HEK293 (cell line): ENCODE data around the gene BCAT1.

Source experiments
- CTCF ChIA-PET: fragments of 350-600 bp; formaldehyde crosslinking; extraction: SDS; loops from one replicate; lab custom pipeline; 2021; ENCODE audit warnings: antibody characterized with exemption; lab: Yijun Ruan, JAX
- POLR2A ChIA-PET: fragments of 300-600 bp; formaldehyde crosslinking; extraction: SDS; loops from one replicate; lab custom pipeline; 2020; ENCODE audit warnings: antibody characterized with exemption, inconsistent platforms; lab: Yijun Ruan, JAX
- H3K27ac ChIP-seq: fragments of 200-500 bp; sonication (Bioruptor generic); 2 replicates; pipeline ENCODE4 v1.5.1; 2014; ENCODE audit warnings: low read depth, low read length, control low read depth, inconsistent platforms; ENCODE audit errors: extremely low read depth
- H3K36me3 ChIP-seq, 2 experiments: fragments of 200-500 bp in 1 of 2; sonication (Bioruptor generic) in 1 of 2; 1 replicate in 1 of 2; 2 replicates in 1 of 2; pipeline ENCODE4 v1.5.1; 2014 to 2017; ENCODE audit warnings: inconsistent platforms in 2 of 2, low read length in 2 of 2; ENCODE audit not compliant: control insufficient read depth in 2 of 2, insufficient read depth in 1 of 2
- H3K4me1 ChIP-seq: fragments of 200-500 bp; sonication (Bioruptor generic); 2 replicates; pipeline ENCODE4 v1.5.1; 2014; ENCODE audit warnings: mild to moderate bottlenecking, low read length, inconsistent platforms; ENCODE audit not compliant: control insufficient read depth, insufficient read depth
- H3K4me3 ChIP-seq: 2 replicates; pipeline ENCODE4 v1.5.1; 2011; ENCODE audit warnings: low read depth, mild to moderate bottlenecking, control low read depth, low read length, moderate library complexity
- H3K9me3 ChIP-seq: fragments of 200-500 bp; sonication (Bioruptor generic); 2 replicates; pipeline ENCODE4 v1.5.1; 2014; ENCODE audit warnings: low read depth, low read length, inconsistent platforms; ENCODE audit not compliant: control insufficient read depth, insufficient read depth
- AEBP2 ChIP-seq: fragments of 450-650 bp; formaldehyde crosslinking; IDR thresholded peaks from 2 replicates; pipeline ENCODE4 v1.5.1; 2016; ENCODE audit warnings: missing biosample characterization, missing genetic modification characterization, borderline replicate concordance
- IKZF3 ChIP-seq: fragments of 450-650 bp; IDR thresholded peaks from 2 replicates; pipeline ENCODE4 v1.5.0; 2018; ENCODE audit warnings: missing biosample characterization, mild to moderate bottlenecking, missing genetic modification characterization, moderate library complexity
- KLF10 ChIP-seq: fragments of 450-650 bp; IDR thresholded peaks from 2 replicates; pipeline ENCODE4 v1.5.1; 2018; ENCODE audit warnings: missing biosample characterization, mild to moderate bottlenecking, missing genetic modification characterization
- PRDM1 ChIP-seq: fragments of 450-650 bp; formaldehyde crosslinking; IDR thresholded peaks from 2 replicates; pipeline ENCODE4; 2016; ENCODE audit warnings: missing biosample characterization, missing genetic modification characterization
- PRDM10 ChIP-seq: fragments of 450-650 bp; formaldehyde crosslinking; IDR thresholded peaks from 2 replicates; pipeline ENCODE4 v1.5.1; 2016; ENCODE audit warnings: missing biosample characterization, missing genetic modification characterization
- PRDM4 ChIP-seq: fragments of 450-650 bp; formaldehyde crosslinking; IDR thresholded peaks from 2 replicates; pipeline ENCODE4 v1.5.1; 2017; ENCODE audit warnings: missing biosample characterization, missing genetic modification characterization
- REPIN1 ChIP-seq: fragments of 450-650 bp; formaldehyde crosslinking; IDR thresholded peaks from 2 replicates; pipeline ENCODE4 v1.5.1; 2017; ENCODE audit warnings: missing biosample characterization, missing genetic modification characterization, low read depth
- SCRT2 ChIP-seq: fragments of 450-650 bp; formaldehyde crosslinking; IDR thresholded peaks from 2 replicates; pipeline ENCODE4 v1.5.1; 2016; ENCODE audit warnings: missing biosample characterization, missing genetic modification characterization
- ZBTB11 ChIP-seq: fragments of 450-650 bp; formaldehyde crosslinking; conservative IDR thresholded peaks from 2 replicates; pipeline ENCODE4 v1.5.1; 2016; ENCODE audit warnings: low read depth, missing biosample characterization, missing genetic modification characterization
- ZNF133 ChIP-seq: fragments of 450-650 bp; formaldehyde crosslinking; IDR thresholded peaks from 2 replicates; pipeline ENCODE4 v1.5.1; 2016; ENCODE audit warnings: missing biosample characterization, missing genetic modification characterization
- ZNF157 ChIP-seq: fragments of 450-650 bp; formaldehyde crosslinking; IDR thresholded peaks from 2 replicates; pipeline ENCODE4 v1.5.1; 2016; ENCODE audit warnings: missing biosample characterization, missing genetic modification characterization
- ZNF2 ChIP-seq: fragments of 450-650 bp; formaldehyde crosslinking; IDR thresholded peaks from 2 replicates; pipeline ENCODE4 v1.5.1; 2016; ENCODE audit warnings: missing biosample characterization, missing genetic modification characterization
- ZNF239 ChIP-seq: fragments of 450-650 bp; formaldehyde crosslinking; IDR thresholded peaks from 2 replicates; pipeline ENCODE4 v1.5.1; 2016; ENCODE audit warnings: missing biosample characterization, missing genetic modification characterization
- ZNF514 ChIP-seq: fragments of 450-650 bp; formaldehyde crosslinking; IDR thresholded peaks from 2 replicates; pipeline ENCODE4 v1.5.1; 2016; ENCODE audit warnings: missing biosample characterization, missing genetic modification characterization
- ZSCAN23 ChIP-seq: fragments of 450-650 bp; formaldehyde crosslinking; IDR thresholded peaks from 2 replicates; pipeline ENCODE4 v1.5.1; 2016; ENCODE audit warnings: missing biosample characterization, missing genetic modification characterization

The BCAT1 gene

GRCh38 chr12:24888813-24889212 lies 60.1 kb downstream of the BCAT1 start:
- ChIA-PET CTCF (interaction anchor here (0.6 kb wide), 1 partner anchor 60 kb away, joined by 4 read pairs; the partner anchor contains the start of gene BCAT1), POLR2A (no interaction called here)
- no peaks in the 10 kb centered on the region for H3K9me3 ChIP-seq
- no peaks in the 10 kb centered on the region for H3K36me3 ChIP-seq
- H3K4me1 ChIP-seq = no peaks in the 10 kb centered on the region
- no peak overlapping the region for H3K4me3 ChIP-seq
- H3K27ac ChIP-seq = no peak overlapping the region
- TF ChIP-seq ZNF133 (tag by site-specific recombination) (no peak), ZBTB11 (tag by site-specific recombination) (no peak), AEBP2 (no peak), ZNF157 (no peak)

- Histone ChIP-seq H3K9me3 (no peaks in the 10 kb centered on the region), H3K4me3 (no peak overlapping the region), H3K36me3 (no peaks in the 10 kb centered on the region), H3K4me1 (no peaks in the 10 kb centered on the region), H3K27ac (no peak overlapping the region)
- TF ChIP-seq ZSCAN23 (tag by site-specific recombination) = no peak
- TF ChIP-seq PRDM1 (tag by site-specific recombination) = no peak
- no peak for TF ChIP-seq PRDM4 (tag by site-specific recombination)
- no peak for TF ChIP-seq ZNF2 (tag by site-specific recombination)
- TF ChIP-seq REPIN1 = no peak
- TF ChIP-seq ZNF239 (tag by site-specific recombination) = no peak
- no peak for TF ChIP-seq PRDM10 (tag by site-specific recombination)
- TF ChIP-seq SCRT2 = no peak
- TF ChIP-seq KLF10 (tag by site-specific recombination) = no peak
- no peak for TF ChIP-seq IKZF3
- no peak for TF ChIP-seq ZNF514 (tag by site-specific recombination)
- POLR2A ChIA-PET = no interaction called here
- CTCF ChIA-PET = no interaction called here
Observed at GRCh38 chr12:24884911-24885310, 64.0 kb downstream of the BCAT1 start.
